GM12892 (cell line): ENCODE measurements around the gene TMEM126B.
A peak's percentile ranks its signal among the peaks of the same experiment; 100 is the strongest.

Experiments used
- DNase-seq: peaks from one replicate; pipeline ENCODE4 v3.0.0; 2011; ENCODE audit not compliant: insufficient read length
- FAIRE-seq: peaks from 2 replicates; lab custom pipeline; 2011; peaks lifted over from hg19 to GRCh38; lab: Jason Lieb, UNC
- POLR2A ChIP-seq: IDR thresholded peaks from 2 replicates; pipeline ENCODE4 v1.6.1; 2011; ENCODE audit warnings: low read depth, low read length, control low read depth
- POLR2AphosphoS5 ChIP-seq: IDR thresholded peaks from 2 replicates; pipeline ENCODE4 v1.6.1; 2011; ENCODE audit warnings: low read depth, low read length, control low read depth
- TAF1 ChIP-seq: IDR thresholded peaks from 2 replicates; pipeline ENCODE4 v1.6.1; 2011; ENCODE audit warnings: low read depth, mild to moderate bottlenecking, control low read depth, low read length, borderline replicate concordance

Gene TMEM126B

DNA sequence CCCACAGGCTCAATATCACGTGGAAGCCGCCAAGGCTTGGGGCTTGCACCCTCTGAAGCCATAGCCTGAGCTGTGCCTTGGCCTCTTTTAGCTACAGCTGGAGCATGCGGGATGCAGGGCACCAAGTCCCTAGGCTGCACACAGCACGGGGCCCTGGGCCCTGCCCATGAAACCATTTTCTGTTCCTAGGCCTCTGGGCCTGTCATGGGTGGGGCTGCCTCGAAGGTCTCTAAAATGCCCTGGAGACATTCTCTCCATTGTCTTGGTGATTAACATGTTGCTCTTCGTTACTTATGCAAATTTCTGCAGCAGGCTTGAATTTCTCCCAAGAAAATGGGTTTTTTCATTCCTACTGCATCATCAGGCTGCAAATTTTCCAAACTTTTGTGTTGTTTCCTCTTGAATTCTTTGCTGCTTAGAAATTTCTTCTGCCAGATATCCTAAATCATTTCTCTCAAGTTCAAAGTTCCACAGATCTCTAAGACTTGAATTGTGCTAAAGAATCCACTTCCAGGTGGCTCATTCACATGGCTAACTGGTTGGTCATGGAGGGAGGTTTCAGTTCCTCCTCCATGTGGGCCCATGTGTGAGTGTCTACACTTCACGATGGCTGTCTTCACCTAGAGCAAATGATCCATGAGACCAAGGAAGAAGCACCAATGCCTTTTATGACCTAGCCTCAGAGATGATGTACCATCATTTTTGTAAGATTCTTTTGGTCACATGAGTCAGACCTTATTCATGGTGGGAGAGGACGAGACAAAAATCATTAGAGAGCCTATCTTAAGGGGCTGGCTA is 43.9 kb downstream of the TMEM126B start:
- DNase-seq (no peak), FAIRE-seq (no peak)
- TF ChIP-seq POLR2A (no peak), TAF1 (no peak), POLR2AphosphoS5 (no peak)

- TF ChIP-seq TAF1 (no peak), POLR2A (no peak), POLR2AphosphoS5 (no peak)
- DNase-seq (no peak), FAIRE-seq (no peak)
These were observed 45.0 kb downstream of the TMEM126B start for GRCh38 chr11:85673393-85673792.

GRCh38 chr11:85679576-85679975 is 51.2 kb downstream of the TMEM126B start:
- no peak for TF ChIP-seq POLR2A
- TF ChIP-seq POLR2AphosphoS5: no peak
- no peak for TF ChIP-seq TAF1
- FAIRE-seq (no peak), DNase-seq (no peak)

DNA sequence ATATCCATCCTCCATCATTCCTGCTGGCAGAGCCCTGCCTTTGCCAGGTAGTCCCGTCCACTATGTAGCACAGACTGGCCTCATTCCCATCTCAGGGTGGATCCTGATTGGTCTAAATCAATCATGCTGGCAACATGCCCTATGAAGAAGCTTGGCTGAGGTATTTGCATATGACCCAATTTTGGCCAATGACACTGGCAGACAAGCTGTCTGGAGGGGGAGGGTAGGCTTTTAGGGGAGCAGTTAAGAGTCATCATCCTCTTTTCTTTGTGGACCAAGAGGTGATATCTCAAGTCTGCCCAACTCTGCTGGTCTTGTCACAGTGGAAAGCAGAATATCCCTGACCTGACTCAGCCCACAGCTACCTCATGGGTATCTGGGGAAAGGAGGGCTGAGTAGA is 52.5 kb downstream of the TMEM126B start:
- DNase-seq (no peak), FAIRE-seq (peak; percentile 40)
- TF ChIP-seq POLR2AphosphoS5 (no peak), TAF1 (no peak)

DNA sequence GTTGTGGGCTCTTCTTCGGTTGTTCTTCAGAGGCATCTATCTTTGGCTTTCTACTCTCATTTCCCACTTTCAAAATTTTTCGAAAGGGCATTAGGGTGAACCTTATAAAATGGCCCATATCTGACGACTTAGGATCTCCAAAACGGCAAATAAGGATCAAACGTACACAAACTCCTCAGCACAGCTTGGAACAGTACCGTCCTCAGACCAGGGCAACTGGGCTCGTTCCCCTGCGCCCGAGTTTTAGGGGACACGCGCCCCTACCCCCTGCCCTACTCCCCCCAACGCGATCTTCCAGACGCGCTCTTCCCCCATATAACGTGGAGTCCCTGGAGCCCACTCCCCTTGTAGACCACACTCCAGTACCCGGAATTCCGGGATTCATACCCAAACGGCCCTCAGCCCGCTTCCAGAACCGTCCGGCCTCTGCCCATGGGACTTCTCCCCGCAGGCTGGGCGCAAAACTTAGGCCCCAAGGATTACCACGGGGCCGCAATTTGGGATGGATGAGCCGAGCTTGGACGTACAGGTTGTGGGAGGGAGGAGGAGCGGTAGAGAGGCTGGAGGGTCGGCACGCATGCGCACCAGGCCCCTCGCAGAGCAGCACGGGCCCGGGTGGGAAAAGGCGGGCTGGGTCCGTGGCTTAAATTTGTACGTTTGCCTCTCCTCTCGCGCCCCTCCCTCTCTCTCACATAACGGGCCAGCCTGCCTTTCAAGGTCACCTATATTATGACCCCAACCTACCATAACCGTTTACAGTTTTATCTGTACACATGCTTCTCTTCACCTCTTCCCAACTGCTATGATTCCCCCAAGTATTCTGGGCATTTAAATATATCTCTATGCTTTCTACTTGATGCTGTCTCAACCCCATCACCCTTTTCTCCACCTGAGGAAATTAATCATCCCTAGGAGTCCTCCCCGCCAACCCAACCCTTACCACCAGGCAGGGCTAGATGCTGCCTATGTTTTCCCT is 54.2 kb downstream of the TMEM126B start:
- TF ChIP-seq TAF1 (no peak), POLR2AphosphoS5 (0 out of 2 replicates have a peak, but pooled peaks have one; percentile 22), POLR2A (no peak; the same call in 1 of the 2 replicates)
- peak; percentile 66 for DNase-seq
- FAIRE-seq: peak; percentile 95

DNA sequence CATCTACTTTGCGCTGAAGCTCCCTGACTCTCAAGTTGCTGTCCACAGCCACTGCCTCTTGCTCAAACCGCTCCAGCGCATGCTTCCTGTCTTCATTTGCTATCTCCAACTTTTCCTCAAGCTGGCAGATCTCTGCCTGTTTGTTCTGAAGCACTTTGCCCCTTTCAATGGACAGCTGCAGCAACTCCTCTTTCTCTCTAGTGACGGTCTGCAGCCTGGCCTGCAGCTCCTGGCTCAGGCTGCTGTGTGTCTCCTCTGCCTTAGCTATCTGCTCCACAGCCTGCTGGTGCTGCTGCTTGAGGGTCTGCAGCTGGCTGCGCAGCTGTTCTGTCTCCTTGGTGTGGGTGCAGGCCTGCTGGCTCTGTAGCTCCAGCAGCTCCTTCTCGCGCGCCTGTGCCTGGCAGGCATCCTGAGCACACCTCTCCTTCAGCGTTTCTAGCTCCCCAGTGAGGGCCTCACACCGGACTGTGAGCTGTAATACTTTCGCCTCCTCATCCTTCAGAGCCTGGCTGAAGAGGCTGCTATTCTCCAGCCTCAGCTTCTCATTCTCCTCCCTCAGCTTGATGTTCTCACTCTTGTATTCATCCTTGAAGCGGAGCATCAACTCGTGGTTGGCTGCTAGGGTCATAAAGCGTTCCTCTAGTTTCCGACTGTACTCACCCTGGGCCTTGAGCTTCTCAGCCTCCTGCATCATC is 56.9 kb downstream of the TMEM126B start:
- no peak for DNase-seq

DNA sequence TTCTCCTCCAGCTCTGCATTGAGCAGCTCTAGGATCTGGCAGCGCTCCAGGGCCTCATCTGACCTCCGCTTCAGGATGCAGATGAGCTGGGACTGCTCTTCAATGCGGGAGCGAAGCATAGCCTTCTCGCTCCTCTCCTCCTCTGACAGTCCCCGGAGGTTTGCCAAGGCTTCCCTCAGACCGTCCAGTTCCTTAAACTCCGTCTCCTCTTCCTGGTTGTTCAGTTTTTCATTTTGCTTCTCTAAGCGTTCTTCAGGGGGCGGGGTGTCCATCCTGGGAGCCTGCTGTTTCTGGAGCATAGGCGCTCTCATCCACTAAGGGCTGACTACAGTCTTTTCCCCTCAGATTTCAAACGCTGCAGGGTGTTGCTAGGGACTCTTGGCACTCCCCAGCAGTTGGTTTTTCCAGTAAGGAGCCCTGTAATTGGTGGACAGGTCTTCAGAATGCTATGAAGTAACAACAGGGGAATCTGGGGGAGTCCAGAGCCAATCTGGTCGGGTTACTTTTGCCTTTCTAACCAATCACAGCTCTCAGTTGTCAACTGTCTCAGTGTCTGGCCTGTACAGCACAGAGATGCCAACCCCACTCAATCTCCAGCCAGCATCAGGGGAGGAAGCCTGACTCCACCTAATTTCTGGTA is 57.5 kb downstream of the TMEM126B start, which contains the start of gene CCDC89:
Gene CCDC89, minus strand, starts transcription at position 376 of the 640 bp plus-strand sequence. Its CDS starts 65 bp downstream, at position 311.
- TF ChIP-seq TAF1 (no peak), POLR2A (no peak), POLR2AphosphoS5 (no peak)
- FAIRE-seq: no peak
- no peak for DNase-seq

More for the DNA sequence above, 56.9 kb downstream of the TMEM126B start:
- TF ChIP-seq POLR2A (no peak), TAF1 (no peak), POLR2AphosphoS5 (no peak)
- no peak for FAIRE-seq
